Measurements from ENCODE around the gene HAUS7.

GRCh38 chrX:153517946-153518834 is 47.8 kb upstream of the HAUS7 start:
- no peak for TF ChIP-seq TAF1 (IDR thresholded peaks at IDR 0.05; ENCODE audit: borderline replicate concordance, low read depth, low read length)
- TF ChIP-seq POLR2A (IDR thresholded peaks at IDR 0.05; ENCODE audit: low read depth, low read length), result no peak
- TF ChIP-seq POLR2AphosphoS5 (IDR thresholded peaks at IDR 0.05; ENCODE audit: low read depth, low read length), result no peak
